ENCODE data around the gene MRPL36.

MRPL36 gene

DNA sequence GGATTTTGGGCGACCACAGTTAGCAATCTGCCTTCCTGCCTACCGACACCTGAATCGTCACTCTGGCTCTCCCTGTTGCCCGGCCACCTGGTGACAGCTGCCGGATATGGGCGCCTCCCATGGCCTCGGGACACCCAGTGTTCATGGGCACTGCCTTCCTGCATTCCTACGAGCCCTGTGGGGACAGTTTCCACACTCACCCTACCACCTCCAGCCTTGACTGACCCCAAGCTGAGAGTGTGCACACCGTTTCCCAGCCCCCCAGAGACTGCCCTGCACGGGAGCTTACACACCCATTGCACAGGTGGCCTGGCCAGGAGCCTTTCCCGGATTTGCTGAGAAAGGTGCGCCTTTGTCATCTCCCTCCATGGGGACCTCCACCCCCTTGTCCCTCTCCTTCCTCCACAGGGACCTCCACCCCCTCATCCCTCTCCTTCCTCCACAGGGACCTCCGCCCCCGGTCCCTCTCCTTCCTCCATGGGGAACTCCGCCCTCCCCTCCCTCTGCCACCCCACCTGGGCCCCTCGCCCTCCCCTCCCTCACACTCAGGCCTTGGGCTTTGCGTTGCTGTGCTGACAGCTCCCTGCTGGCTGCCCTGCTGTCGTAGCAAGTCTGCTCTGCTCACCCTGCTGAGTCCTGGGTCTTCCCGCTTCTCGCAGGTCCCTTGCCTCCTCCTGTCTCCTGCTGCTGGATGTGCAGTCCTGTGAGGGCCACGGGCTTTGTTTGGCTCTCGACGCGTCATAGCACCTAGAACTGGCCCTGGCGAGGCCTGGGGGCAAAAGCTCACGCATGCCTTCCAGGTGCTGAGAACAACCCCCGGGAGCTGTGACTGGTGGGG lies 48.4 kb downstream of the MRPL36 start:
- no peak for DNase-seq (ENCODE audit: low spot score)

- no peak for DNase-seq (ENCODE audit: low spot score)
Observed at GRCh38 chr5:1750469-1750868, 49.2 kb downstream of the MRPL36 start.

DNA sequence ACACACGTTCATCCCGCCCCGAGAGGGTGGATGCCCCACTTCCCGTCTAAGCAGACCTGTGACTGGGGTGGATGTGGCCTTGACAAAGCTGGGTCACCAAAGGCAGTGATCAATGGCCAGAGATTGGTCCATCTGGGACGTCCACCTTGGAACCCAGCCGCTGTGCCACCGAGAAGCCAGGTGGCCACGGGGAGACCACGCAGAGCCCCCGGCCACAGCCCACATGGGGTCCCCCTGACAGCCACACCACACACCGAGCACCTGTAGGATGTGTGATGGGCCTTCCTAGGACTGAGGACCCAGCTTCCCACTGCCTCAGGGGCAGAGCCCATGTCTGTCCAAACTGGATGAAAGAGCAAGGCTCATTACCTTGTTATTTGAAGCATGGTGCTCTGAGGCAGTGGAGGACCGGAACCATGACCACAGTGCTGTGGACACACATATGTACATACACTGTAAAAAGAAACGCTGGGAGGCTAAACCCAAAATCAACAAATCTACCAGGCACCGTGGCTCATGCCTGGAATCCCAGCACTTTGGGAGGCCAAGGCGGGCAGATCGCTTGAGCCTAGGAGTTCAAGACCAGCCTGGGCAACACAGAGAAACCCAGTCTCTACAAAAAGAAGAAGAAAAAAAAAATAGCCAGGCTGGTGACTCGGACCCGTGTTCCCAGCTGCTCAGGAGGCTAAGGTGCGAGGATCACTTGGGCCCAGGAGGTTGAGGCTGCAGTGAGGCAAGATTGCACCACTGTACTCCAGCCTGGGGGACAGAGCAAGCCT lies 50.1 kb downstream of the MRPL36 start:
- no peak for DNase-seq (ENCODE audit: low spot score)

- no peak for DNase-seq (ENCODE audit: low spot score)
Observed at GRCh38 chr5:1748845-1749244, 50.8 kb downstream of the MRPL36 start.
